CD4-positive, alpha-beta T cell (primary cell): ENCODE data around the gene SLC25A28. TPM values are rescaled to one million over a fixed set of nuclear protein-coding genes. Genes with fewer than 3 reads are reported as not detected.
"Not testable (repeated sequence)": the region's sequence is repeated elsewhere in the genome, so short reads cannot be mapped to it uniquely, and the experiment has no call there.

Source experiments
- ATAC-seq: fragments of 200-7000 bp; cut with Tn5 transposase; one replicate; pipeline ENCODE4 v1.10.0; 2022; ENCODE audit warnings: mild to moderate bottlenecking; ENCODE audit not compliant: poor library complexity
- CTCF ChIA-PET: fragments of 350-600 bp; sonication (Branson Sonifier 250); formaldehyde crosslinking; loops from one replicate; lab custom pipeline; 2021; ENCODE audit warnings: antibody characterized with exemption, inconsistent platforms; lab: Charles Lee
- POLR2A ChIA-PET: fragments of 350-600 bp; sonication (Branson Sonifier 250); formaldehyde crosslinking; loops from one replicate; lab custom pipeline; 2021; ENCODE audit warnings: antibody characterized with exemption, inconsistent platforms; lab: Charles Lee
- DNase-seq, 14 experiments: peaks; one replicate each; pipeline ENCODE4 v3.0.0-alpha.2; 2013 to 2020; ENCODE audit warnings: mixed read lengths in 2 of 14
- H3K27ac ChIP-seq, 2 donors: one replicate each; pipeline versions ENCODE4 v1.5.1 to v1.7.0; 2013; ENCODE audit warnings: low read length in 2 of 2, low read depth in 1 of 2, mild to moderate bottlenecking in 1 of 2
- H3K27me3 ChIP-seq, 2 experiments: 1 replicate in 1 of 2; 2 replicates in 1 of 2; pipeline versions ENCODE4 v1.6.1 to v1.7.0; 2013; ENCODE audit warnings: low read length in 2 of 2, control low read depth in 1 of 2, mild to moderate bottlenecking in 1 of 2, moderate library complexity in 1 of 2; ENCODE audit not compliant: insufficient read depth in 2 of 2, control insufficient read depth in 1 of 2
- H3K36me3 ChIP-seq: one replicate; pipeline ENCODE4 v1.6.1; 2013; ENCODE audit warnings: low read length, control low read depth; ENCODE audit not compliant: insufficient read depth
- H3K4me1 ChIP-seq: one replicate; pipeline ENCODE4 v1.6.1; 2013; ENCODE audit warnings: low read length, control low read depth; ENCODE audit not compliant: insufficient read depth
- H3K4me3 ChIP-seq: one replicate; pipeline ENCODE4 v1.5.1; 2013; ENCODE audit warnings: mild to moderate bottlenecking, low read length, moderate library complexity
- H3K9me3 ChIP-seq, 2 experiments: 1 replicate in 1 of 2; 2 replicates in 1 of 2; pipeline versions ENCODE4 v1.6.1 to v1.7.0; 2013; ENCODE audit warnings: low read length in 2 of 2, mild to moderate bottlenecking in 2 of 2, control low read depth in 1 of 2, moderate library complexity in 1 of 2; ENCODE audit not compliant: control insufficient read depth in 1 of 2, insufficient read depth in 1 of 2
- H3K27ac Mint-ChIP-seq: one replicate; pipeline ENCODE4 v1.8.0; 2020; ENCODE audit warnings: mixed read lengths
- H3K27me3 Mint-ChIP-seq: one replicate; pipeline ENCODE4 v1.8.0; 2021; ENCODE audit warnings: mixed read lengths
- H3K36me3 Mint-ChIP-seq: one replicate; pipeline ENCODE4 v1.8.0; 2021; ENCODE audit warnings: low read depth, mixed read lengths
- H3K4me1 Mint-ChIP-seq: one replicate; pipeline ENCODE4 v1.8.0; 2021; ENCODE audit warnings: low read depth, mixed read lengths
- H3K4me3 Mint-ChIP-seq: one replicate; pipeline ENCODE4 v1.8.0; 2020; ENCODE audit warnings: mild to moderate bottlenecking, mixed read lengths
- H3K9me3 Mint-ChIP-seq: one replicate; pipeline ENCODE4 v1.8.0; 2020; ENCODE audit warnings: mixed read lengths
- intact Hi-C, 2 experiments: fragments of 100-400 bp; cut with DNase I in 1 of 2; cut with micrococcal nuclease in 1 of 2; formaldehyde crosslinking; loops; one replicate each; pipeline versions ENCODE4 v1.15.1 to v1.9.0; 2023 to 2025; cut with DNase I, micrococcal nuclease
- total RNA-seq, 174 experiments: library from RNA in 2 of 174; stranded (reverse) in 2 of 174; gene quantifications; one replicate each; pipeline ENCODE4 v1.2.3 and lab custom pipeline; 2021 to 2026
- TF ChIP-seq, protein P1 (sequence below): fragments of 200-600 bp; IDR thresholded peaks from one replicate; pipeline ENCODE4 v1.8.0; 2022; ENCODE audit warnings: antibody characterized with exemption, mild to moderate bottlenecking

SLC25A28 gene
- total RNA-seq, 2 experiments from 2014 or later = 112 to 113 TPM

GRCh38 chr10:99598781-99599509 is 21.3 kb downstream of the SLC25A28 start:
- POLR2A ChIA-PET = no interaction called here
- Mint-ChIP-seq H3K36me3 (no peaks in the 10 kb centered on the region), H3K4me3 (no peak overlapping the region), H3K27ac (no peak overlapping the region), H3K27me3 (peaks cover 9% of the 10 kb centered on the region), H3K4me1 (no peaks in the 10 kb centered on the region), H3K9me3 (no peaks in the 10 kb centered on the region)
- no peaks in the 10 kb centered on the region for H3K9me3 ChIP-seq
- H3K4me3 ChIP-seq = no peak overlapping the region
- intact Hi-C loops = no loop called here
- H3K4me1 ChIP-seq = no peaks in the 10 kb centered on the region
- DNase-seq = no peak
- TF ChIP-seq, protein P1, sequence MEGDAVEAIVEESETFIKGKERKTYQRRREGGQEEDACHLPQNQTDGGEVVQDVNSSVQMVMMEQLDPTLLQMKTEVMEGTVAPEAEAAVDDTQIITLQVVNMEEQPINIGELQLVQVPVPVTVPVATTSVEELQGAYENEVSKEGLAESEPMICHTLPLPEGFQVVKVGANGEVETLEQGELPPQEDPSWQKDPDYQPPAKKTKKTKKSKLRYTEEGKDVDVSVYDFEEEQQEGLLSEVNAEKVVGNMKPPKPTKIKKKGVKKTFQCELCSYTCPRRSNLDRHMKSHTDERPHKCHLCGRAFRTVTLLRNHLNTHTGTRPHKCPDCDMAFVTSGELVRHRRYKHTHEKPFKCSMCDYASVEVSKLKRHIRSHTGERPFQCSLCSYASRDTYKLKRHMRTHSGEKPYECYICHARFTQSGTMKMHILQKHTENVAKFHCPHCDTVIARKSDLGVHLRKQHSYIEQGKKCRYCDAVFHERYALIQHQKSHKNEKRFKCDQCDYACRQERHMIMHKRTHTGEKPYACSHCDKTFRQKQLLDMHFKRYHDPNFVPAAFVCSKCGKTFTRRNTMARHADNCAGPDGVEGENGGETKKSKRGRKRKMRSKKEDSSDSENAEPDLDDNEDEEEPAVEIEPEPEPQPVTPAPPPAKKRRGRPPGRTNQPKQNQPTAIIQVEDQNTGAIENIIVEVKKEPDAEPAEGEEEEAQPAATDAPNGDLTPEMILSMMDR = no peak
- ATAC-seq = no peak
- H3K27me3 ChIP-seq = no peaks in the 10 kb centered on the region
- H3K27ac ChIP-seq = no peak overlapping the region
- H3K36me3 ChIP-seq = no peaks in the 10 kb centered on the region
- CTCF ChIA-PET = no interaction called here

DNA sequence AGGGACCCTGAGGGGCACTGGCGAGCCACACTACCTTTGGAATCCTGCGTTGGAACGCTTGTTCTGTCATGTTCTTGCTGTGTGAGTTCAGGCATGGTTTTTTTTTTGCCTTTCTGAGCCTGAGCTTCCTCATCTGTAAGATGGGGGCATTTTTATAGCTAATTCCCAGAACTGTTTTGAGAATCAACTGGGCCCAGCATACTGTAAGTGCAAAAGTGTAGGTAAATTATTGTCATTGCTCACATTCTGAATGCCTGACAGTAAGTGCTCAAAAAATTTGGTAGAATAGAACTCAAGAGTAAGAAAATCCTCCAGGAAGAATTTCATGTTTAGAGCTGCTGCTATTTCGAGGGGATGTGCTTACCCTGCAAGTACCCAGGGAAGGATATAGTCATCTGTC is 22.2 kb downstream of the SLC25A28 start:
- Histone ChIP-seq H3K4me3 (no peak overlapping the region), H3K4me1 (no peaks in the 10 kb centered on the region), H3K27ac (no peak overlapping the region), H3K9me3 (no peaks in the 10 kb centered on the region), H3K36me3 (no peaks in the 10 kb centered on the region), H3K27me3 (no peaks in the 10 kb centered on the region)
- no peak overlapping the region for H3K4me3 Mint-ChIP-seq
- H3K27ac Mint-ChIP-seq = no peak overlapping the region
- no peaks in the 10 kb centered on the region for H3K36me3 Mint-ChIP-seq
- H3K9me3 Mint-ChIP-seq = no peaks in the 10 kb centered on the region
- POLR2A ChIA-PET = no interaction called here
- ATAC-seq (no peak), DNase-seq (no peak)
- TF ChIP-seq, protein P1 = no peak
- CTCF ChIA-PET = no interaction called here
- H3K4me1 Mint-ChIP-seq = no peaks in the 10 kb centered on the region
- peaks cover 9% of the 10 kb centered on the region for H3K27me3 Mint-ChIP-seq
- intact Hi-C loops = no loop called here

GRCh38 chr10:99596708-99597107 is 23.5 kb downstream of the SLC25A28 start:
- H3K27me3 ChIP-seq, H3K27ac ChIP-seq, H3K4me1 ChIP-seq, intact Hi-C loops, CTCF ChIA-PET, DNase-seq, H3K36me3 ChIP-seq, H3K27ac Mint-ChIP-seq, H3K4me3 ChIP-seq, H3K9me3 Mint-ChIP-seq, ATAC-seq, H3K36me3 Mint-ChIP-seq, H3K27me3 Mint-ChIP-seq, H3K4me3 Mint-ChIP-seq, H3K9me3 ChIP-seq, POLR2A ChIA-PET, H3K4me1 Mint-ChIP-seq: not testable (repeated sequence)
